ENCODE data around the gene POLE4.

DNA sequence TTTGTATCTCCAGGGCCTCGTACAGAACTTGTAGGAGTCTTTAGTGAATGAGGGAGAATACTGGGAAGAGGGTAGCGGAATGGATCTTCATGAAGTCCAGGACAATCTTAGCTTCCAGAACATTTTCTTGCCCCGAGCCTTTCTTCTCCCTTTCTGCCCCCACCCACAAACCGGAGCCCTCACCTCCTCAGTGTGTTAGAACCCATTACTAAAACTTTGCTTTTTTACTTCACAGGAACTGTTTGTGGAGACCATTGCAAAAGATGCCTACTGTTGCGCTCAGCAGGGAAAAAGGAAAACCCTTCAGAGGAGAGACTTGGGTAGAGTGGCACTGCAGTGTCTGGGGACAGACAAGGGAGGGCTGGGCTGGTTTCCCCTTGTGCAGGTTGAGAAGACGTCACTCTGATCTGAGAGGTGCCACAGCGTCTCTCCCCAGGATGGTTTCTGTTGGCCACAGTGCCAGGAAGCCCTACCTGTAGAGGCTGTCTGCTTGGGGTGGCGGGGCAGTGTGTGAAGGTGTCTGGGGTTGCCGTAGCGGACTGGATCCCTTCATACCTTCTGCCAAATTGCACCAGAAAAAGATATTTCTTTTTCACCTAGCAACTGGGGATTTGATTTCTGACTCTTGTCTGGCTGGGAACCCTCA is 786 bp downstream of the POLE4 start:
- TF ChIP-seq, protein P1, sequence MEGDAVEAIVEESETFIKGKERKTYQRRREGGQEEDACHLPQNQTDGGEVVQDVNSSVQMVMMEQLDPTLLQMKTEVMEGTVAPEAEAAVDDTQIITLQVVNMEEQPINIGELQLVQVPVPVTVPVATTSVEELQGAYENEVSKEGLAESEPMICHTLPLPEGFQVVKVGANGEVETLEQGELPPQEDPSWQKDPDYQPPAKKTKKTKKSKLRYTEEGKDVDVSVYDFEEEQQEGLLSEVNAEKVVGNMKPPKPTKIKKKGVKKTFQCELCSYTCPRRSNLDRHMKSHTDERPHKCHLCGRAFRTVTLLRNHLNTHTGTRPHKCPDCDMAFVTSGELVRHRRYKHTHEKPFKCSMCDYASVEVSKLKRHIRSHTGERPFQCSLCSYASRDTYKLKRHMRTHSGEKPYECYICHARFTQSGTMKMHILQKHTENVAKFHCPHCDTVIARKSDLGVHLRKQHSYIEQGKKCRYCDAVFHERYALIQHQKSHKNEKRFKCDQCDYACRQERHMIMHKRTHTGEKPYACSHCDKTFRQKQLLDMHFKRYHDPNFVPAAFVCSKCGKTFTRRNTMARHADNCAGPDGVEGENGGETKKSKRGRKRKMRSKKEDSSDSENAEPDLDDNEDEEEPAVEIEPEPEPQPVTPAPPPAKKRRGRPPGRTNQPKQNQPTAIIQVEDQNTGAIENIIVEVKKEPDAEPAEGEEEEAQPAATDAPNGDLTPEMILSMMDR (IDR thresholded peaks at IDR 0.05), result no peak
- no peak for TF ChIP-seq POLR2A (IDR thresholded peaks at IDR 0.05)
